Kidney (tissue), 14 donors: ENCODE measurements around the gene CNIH1. TPM values are rescaled to one million over a fixed set of nuclear protein-coding genes. Genes with fewer than 3 reads are reported as not detected.

Experiments
- DNase-seq, 5 donors: peaks; one replicate each; pipeline ENCODE4 v3.0.0-alpha.2; 2013 to 2020
- FAIRE-seq: peaks from 2 replicates; lab custom pipeline; 2012; peaks lifted over from hg19 to GRCh38; lab: Jason Lieb, UNC
- H3K27ac ChIP-seq, 2 donors: one replicate each; pipeline ENCODE4 v1.7.0; 2013; ENCODE audit warnings: low read depth in 2 of 2, low read length in 2 of 2, inconsistent platforms in 1 of 2
- H3K27me3 ChIP-seq: one replicate; pipeline ENCODE4 v1.7.1; 2013; ENCODE audit warnings: low read length, inconsistent platforms; ENCODE audit not compliant: control insufficient read depth, insufficient read depth
- H3K36me3 ChIP-seq, 3 donors: one replicate each; pipeline versions ENCODE4 v1.7.0 to v1.7.1; 2013; ENCODE audit warnings: low read length in 3 of 3, control low read depth in 1 of 3, inconsistent platforms in 1 of 3; ENCODE audit not compliant: insufficient read depth in 3 of 3, control insufficient read depth in 2 of 3
- H3K4me1 ChIP-seq, 3 donors: one replicate each; pipeline versions ENCODE4 v1.7.0 to v1.7.1; 2013; ENCODE audit warnings: low read length in 3 of 3, inconsistent platforms in 1 of 3, low read depth in 1 of 3; ENCODE audit not compliant: control insufficient read depth in 2 of 3, insufficient read depth in 2 of 3
- H3K4me3 ChIP-seq, 3 donors: one replicate each; pipeline versions ENCODE4 v1.7.0 to v1.8.1; 2013; ENCODE audit warnings: low read length in 3 of 3, control low read depth in 1 of 3, inconsistent platforms in 1 of 3
- H3K9ac ChIP-seq, 3 donors: one replicate each; pipeline versions ENCODE4 v1.7.0 to v1.7.1; 2013; ENCODE audit warnings: low read length in 3 of 3, control low read depth in 1 of 3, inconsistent platforms in 1 of 3
- H3K9me3 ChIP-seq, 3 donors: one replicate each; pipeline versions ENCODE4 v1.7.0 to v1.7.1; 2013; ENCODE audit warnings: low read length in 3 of 3, control low read depth in 1 of 3, inconsistent platforms in 1 of 3; ENCODE audit not compliant: control insufficient read depth in 2 of 3, insufficient read depth in 1 of 3
- intact Hi-C: fragments of 100-400 bp; cut with DNase I; formaldehyde crosslinking; loops from one replicate; pipeline ENCODE4 v1.11.1; 2022
- polyA plus RNA-seq: library from polyadenylated mRNA; stranded (reverse); fragments of 350-450 nt; fragmentation: Illumina TruSeq; extraction: RNeasy Lipid Tissue Mini Kit (QIAGEN cat#74804); gene quantifications from one replicate; pipeline ENCODE4 v1.2.3, GENCODE V29; 2014; ENCODE audit warnings: low read depth, low replicate concordance; ENCODE audit not compliant: insufficient read depth
- total RNA-seq: library from RNA; stranded (reverse); fragmentation: NEBNext Ultra II Directional; extraction: Animal tissue kit (Norgen Biotek cat#: 25700); gene quantifications from one replicate; pipeline ENCODE4 v1.2.1, GENCODE V29; 2021
- TF ChIP-seq, protein P1 (sequence below): IDR thresholded peaks from 3 replicates; pipeline ENCODE4 v1.5.1; 2012; ENCODE audit warnings: mild to moderate bottlenecking, moderate library complexity, borderline replicate concordance; ENCODE audit not compliant: insufficient read depth; ENCODE audit errors: extremely low read depth
- donor health status: control.
- donor health status: control.
- donor health status: control.
- donor health status: control.
- donor health status: control.
- donor health status: DM: yes; HTN: yes; CAD: no.
- donor health status: Normal renal cell carcinoma (clear cell type).

CNIH1 gene
- total and polyA plus RNA-seq, 2 donors from 2014 or later: 64.8 to 78.3 TPM

- DNase-seq: no peak
- FAIRE-seq: peak; percentile 70
- no peak overlapping the region for H3K27ac ChIP-seq
These were observed 33.1 kb upstream of the CNIH1 start for GRCh38 chr14:54474232-54474793.

DNA sequence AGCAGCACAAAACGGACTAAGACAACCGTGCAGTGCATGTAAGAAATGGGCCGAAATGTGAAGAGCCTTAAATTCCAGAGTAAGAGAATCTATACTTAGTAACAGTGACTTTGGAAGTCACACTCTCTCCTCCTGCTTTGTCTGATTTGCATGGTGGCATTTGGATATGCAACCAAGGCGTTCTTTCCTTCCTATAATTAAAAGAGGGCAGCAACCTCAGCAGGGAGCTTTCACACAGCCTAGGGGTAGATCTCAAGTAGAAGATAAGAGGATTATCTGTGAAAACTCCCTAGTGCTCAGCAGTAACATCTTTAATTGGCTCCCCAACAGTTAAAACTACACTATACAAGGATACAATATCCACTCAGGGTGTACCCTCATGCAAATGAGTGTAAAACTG lies 31.1 kb upstream of the CNIH1 start:
- Histone ChIP-seq H3K9ac (no peak overlapping the region), H3K4me1 (peaks cover 0 to 4% (median 0%) of the 10 kb centered on the region in 3 donors), H3K27ac (no peak overlapping the region), H3K27me3 (no peaks in the 10 kb centered on the region), H3K9me3 (no peaks in the 10 kb centered on the region), H3K4me3 (no peak overlapping the region), H3K36me3 (no peaks in the 10 kb centered on the region)
- FAIRE-seq (no peak), DNase-seq (no peak)
- TF ChIP-seq, protein P1, sequence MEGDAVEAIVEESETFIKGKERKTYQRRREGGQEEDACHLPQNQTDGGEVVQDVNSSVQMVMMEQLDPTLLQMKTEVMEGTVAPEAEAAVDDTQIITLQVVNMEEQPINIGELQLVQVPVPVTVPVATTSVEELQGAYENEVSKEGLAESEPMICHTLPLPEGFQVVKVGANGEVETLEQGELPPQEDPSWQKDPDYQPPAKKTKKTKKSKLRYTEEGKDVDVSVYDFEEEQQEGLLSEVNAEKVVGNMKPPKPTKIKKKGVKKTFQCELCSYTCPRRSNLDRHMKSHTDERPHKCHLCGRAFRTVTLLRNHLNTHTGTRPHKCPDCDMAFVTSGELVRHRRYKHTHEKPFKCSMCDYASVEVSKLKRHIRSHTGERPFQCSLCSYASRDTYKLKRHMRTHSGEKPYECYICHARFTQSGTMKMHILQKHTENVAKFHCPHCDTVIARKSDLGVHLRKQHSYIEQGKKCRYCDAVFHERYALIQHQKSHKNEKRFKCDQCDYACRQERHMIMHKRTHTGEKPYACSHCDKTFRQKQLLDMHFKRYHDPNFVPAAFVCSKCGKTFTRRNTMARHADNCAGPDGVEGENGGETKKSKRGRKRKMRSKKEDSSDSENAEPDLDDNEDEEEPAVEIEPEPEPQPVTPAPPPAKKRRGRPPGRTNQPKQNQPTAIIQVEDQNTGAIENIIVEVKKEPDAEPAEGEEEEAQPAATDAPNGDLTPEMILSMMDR: no peak
- intact Hi-C loops: no loop called here

More at GRCh38 chr14:54474232-54474793, 33.1 kb upstream of the CNIH1 start:
- intact Hi-C loops: no loop called here
- no peaks in the 10 kb centered on the region for H3K9me3 ChIP-seq
- no peaks in the 10 kb centered on the region for H3K27me3 ChIP-seq
- TF ChIP-seq, protein P1: no peak
- H3K9ac ChIP-seq: no peak overlapping the region
- H3K36me3 ChIP-seq: peaks cover 0 to 4% (median 0%) of the 10 kb centered on the region in 3 donors
- H3K4me1 ChIP-seq: peaks cover 0 to 4% (median 0%) of the 10 kb centered on the region in 3 donors
- no peak overlapping the region for H3K4me3 ChIP-seq

- Histone ChIP-seq H3K36me3 (no peaks in the 10 kb centered on the region), H3K27ac (no peak overlapping the region), H3K9me3 (no peaks in the 10 kb centered on the region), H3K27me3 (no peaks in the 10 kb centered on the region), H3K9ac (no peak overlapping the region), H3K4me1 (peaks cover 0 to 4% (median 0%) of the 10 kb centered on the region in 3 donors), H3K4me3 (no peak overlapping the region)
- intact Hi-C loops: no loop called here
- TF ChIP-seq, protein P1: no peak
- DNase-seq (no peak), FAIRE-seq (no peak)
These were observed 30.5 kb upstream of the CNIH1 start for GRCh38 chr14:54471641-54472040.
